ENCODE data around the gene CX3CL1. TPM values are rescaled to one million over a fixed set of nuclear protein-coding genes. Genes with fewer than 3 reads are reported as not detected.
"Not testable (repeated sequence)": the region's sequence is repeated elsewhere in the genome, so short reads cannot be mapped to it uniquely, and the experiment has no call there.

The CX3CL1 gene
- total and polyA plus RNA-seq, 2 donors (not counting 3 experiments of a cell fraction or from before 2014, with no cell fraction given) = 2.0 to 2.3 TPM

DNA sequence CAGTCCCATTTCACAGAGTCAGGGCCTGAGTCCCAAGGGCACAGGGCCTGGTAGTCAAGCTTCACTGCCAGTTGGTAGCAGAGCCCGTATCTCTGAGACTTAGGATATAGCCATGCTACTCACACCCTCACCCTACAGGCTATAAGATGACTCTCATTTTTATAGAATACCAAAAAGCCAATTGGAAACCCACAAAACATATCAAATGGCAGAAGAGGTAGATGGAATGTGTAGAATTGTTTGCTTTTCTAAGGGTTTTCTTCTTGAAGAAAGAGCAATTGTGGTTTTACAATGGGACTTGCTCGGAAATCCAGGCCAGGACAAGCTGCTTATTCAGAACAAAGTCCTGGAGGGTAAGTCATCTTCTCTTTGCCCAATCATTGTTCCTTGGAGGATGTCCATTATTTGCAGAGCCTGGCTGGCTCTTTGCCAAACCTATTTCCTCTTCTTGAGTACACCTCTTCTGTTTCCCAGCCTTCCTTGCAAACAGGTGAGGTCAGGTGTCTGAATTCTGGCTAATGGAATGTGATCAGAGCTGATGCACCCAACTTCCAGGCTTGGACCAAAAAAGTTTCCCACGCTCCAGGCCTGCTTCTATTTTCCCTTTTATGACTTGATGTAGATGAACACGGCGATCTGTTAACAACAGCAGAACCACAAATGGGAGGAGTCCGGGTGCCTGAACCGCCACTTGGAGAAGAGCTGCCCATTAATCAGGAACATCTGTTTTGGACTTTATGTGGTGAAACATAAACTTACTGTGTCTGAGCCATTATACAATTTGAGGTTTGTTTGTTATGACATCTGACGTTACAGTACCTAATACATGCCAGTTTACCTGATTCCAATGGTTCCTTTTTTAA is 30.6 kb upstream of the CX3CL1 start:
- no peak overlapping the region for H3K9ac ChIP-seq (replicated peaks; ENCODE audit: extremely low read depth, insufficient read depth, low read length)
- no peaks in the 10 kb centered on the region for H3K9me3 ChIP-seq (replicated peaks; ENCODE audit: control insufficient read depth, insufficient read depth, low read length)
- peaks cover 0 to 3% of the 10 kb centered on the region in 2 experiments for H3K27me3 ChIP-seq (ENCODE audit: control insufficient read depth in 2 of 2, insufficient read depth in 2 of 2, low read length in 2 of 2)
- POLR2A ChIA-PET = no interaction called here
- no peaks in the 10 kb centered on the region for H3K9me1 ChIP-seq (replicated peaks; ENCODE audit: control insufficient read depth, extremely low read depth, insufficient read depth, low read length)
- no peak for TF ChIP-seq POLR2AphosphoS5 (IDR thresholded peaks at IDR 0.05; ENCODE audit: insufficient read depth, low read depth, low read length)
- TF ChIP-seq, protein P1, sequence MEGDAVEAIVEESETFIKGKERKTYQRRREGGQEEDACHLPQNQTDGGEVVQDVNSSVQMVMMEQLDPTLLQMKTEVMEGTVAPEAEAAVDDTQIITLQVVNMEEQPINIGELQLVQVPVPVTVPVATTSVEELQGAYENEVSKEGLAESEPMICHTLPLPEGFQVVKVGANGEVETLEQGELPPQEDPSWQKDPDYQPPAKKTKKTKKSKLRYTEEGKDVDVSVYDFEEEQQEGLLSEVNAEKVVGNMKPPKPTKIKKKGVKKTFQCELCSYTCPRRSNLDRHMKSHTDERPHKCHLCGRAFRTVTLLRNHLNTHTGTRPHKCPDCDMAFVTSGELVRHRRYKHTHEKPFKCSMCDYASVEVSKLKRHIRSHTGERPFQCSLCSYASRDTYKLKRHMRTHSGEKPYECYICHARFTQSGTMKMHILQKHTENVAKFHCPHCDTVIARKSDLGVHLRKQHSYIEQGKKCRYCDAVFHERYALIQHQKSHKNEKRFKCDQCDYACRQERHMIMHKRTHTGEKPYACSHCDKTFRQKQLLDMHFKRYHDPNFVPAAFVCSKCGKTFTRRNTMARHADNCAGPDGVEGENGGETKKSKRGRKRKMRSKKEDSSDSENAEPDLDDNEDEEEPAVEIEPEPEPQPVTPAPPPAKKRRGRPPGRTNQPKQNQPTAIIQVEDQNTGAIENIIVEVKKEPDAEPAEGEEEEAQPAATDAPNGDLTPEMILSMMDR (IDR thresholded peaks at IDR 0.05; ENCODE audit: extremely low read depth in 1 of 2, insufficient read depth in 1 of 2, low read depth in 1 of 2, low read length in 2 of 2) = no peak
- TF ChIP-seq MYC (IDR thresholded peaks at IDR 0.05; ENCODE audit: low read depth, low read length) = no peak
- no peak for TF ChIP-seq FOS (IDR thresholded peaks at IDR 0.05; ENCODE audit: borderline replicate concordance, insufficient read depth, low read length)
- TF ChIP-seq GATA2 (IDR thresholded peaks at IDR 0.05; ENCODE audit: insufficient read depth, insufficient read length, low read depth, low read length) = no peak
- TF ChIP-seq, protein P2, sequence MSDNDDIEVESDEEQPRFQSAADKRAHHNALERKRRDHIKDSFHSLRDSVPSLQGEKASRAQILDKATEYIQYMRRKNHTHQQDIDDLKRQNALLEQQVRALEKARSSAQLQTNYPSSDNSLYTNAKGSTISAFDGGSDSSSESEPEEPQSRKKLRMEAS (IDR thresholded peaks at IDR 0.05; ENCODE audit: insufficient read depth, insufficient read length) = no peak
- TF ChIP-seq POLR2A (IDR thresholded peaks at IDR 0.05; ENCODE audit: low read depth, low read length) = no peak
- no peak for TF ChIP-seq JUN (IDR thresholded peaks at IDR 0.05; ENCODE audit: borderline replicate concordance, insufficient read depth, insufficient read length, low read depth)
- no peak for TF ChIP-seq EZH2 (IDR thresholded peaks at IDR 0.05; ENCODE audit: borderline replicate concordance, low read depth, low read length, severe bottlenecking)
- no peak overlapping the region for H3K4me3 ChIP-seq (replicated peaks in 1 of 3; ENCODE audit: insufficient read depth in 1 of 3, low read depth in 1 of 3, low read length in 3 of 3)
- no peaks in the 10 kb centered on the region for H3K36me3 ChIP-seq (ENCODE audit: control insufficient read depth in 2 of 2, extremely low read depth in 1 of 2, insufficient read depth in 2 of 2, low read length in 2 of 2)
- dilution Hi-C loops (cut with MboI; ENCODE audit: extremely low pct_ligation_motif_present, low sequenced_read_pairs) (no loop called here), intact Hi-C loops (cut with micrococcal nuclease) (no loop called here)
- CTCF ChIA-PET = interaction anchor here (0.6 to 1.6 kb wide), 4 partner anchors 21 to 996 kb away, joined by 3 to 4 read pairs (median 3); no protein-coding TSS in a partner anchor
- no peak overlapping the region for H3K27ac ChIP-seq (ENCODE audit: insufficient read depth, low read depth, low read length)
- DNase-seq (ENCODE audit: low read depth, low spot score) = no peak
- BruUV-seq (replicated peaks) = no TSS peak
- no peaks in the 10 kb centered on the region for H3K4me1 ChIP-seq (ENCODE audit: control insufficient read depth, extremely low read depth, insufficient read depth, low read length)
- no peak overlapping the region for H2AFZ ChIP-seq (ENCODE audit: low read depth, low read length)
- FAIRE-seq = no peak
- H3K4me2 ChIP-seq (ENCODE audit: insufficient read depth, low read length) = no peak overlapping the region
- no peaks in the 10 kb centered on the region for H3K79me2 ChIP-seq (ENCODE audit: control insufficient read depth, insufficient read depth, low read length)
- H4K20me1 ChIP-seq (replicated peaks; ENCODE audit: control insufficient read depth, extremely low read depth, insufficient read depth, low read length) = no peaks in the 10 kb centered on the region

DNA sequence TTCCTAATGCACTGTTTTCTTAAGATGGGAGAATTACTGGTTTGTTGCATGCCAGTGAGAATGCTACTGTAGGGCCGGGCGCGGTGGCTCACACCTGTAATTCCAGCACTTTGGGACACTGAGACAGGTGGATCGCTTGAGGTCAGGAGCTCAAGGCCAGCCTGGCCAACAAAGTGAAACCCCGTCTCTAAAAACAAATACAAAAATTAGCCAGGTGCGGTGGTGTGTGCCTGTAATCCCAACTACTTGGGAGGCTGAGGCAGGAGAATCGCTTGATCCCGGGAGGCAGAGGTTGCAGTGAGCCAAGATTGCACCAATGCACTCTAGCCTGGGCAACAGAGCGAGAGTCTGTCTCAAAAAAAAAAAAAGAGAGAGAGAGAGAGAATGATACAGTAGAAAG is 29.7 kb upstream of the CX3CL1 start:
- H3K36me3 ChIP-seq (ENCODE audit: control insufficient read depth in 2 of 2, extremely low read depth in 1 of 2, insufficient read depth in 2 of 2, low read length in 2 of 2); H3K4me2 ChIP-seq (ENCODE audit: insufficient read depth, low read length); H2AFZ ChIP-seq (ENCODE audit: low read depth, low read length); H4K20me1 ChIP-seq (replicated peaks; ENCODE audit: control insufficient read depth, extremely low read depth, insufficient read depth, low read length); H3K79me2 ChIP-seq (ENCODE audit: control insufficient read depth, insufficient read depth, low read length); H3K4me3 ChIP-seq (replicated peaks in 1 of 3; ENCODE audit: insufficient read depth in 1 of 3, low read depth in 1 of 3, low read length in 3 of 3); H3K9me3 ChIP-seq (replicated peaks; ENCODE audit: control insufficient read depth, insufficient read depth, low read length); H3K9me1 ChIP-seq (replicated peaks; ENCODE audit: control insufficient read depth, extremely low read depth, insufficient read depth, low read length); H3K4me1 ChIP-seq (ENCODE audit: control insufficient read depth, extremely low read depth, insufficient read depth, low read length); H3K9ac ChIP-seq (replicated peaks; ENCODE audit: extremely low read depth, insufficient read depth, low read length); intact Hi-C loops (cut with micrococcal nuclease); BruUV-seq (replicated peaks); dilution Hi-C loops (cut with MboI; ENCODE audit: extremely low pct_ligation_motif_present, low sequenced_read_pairs); FAIRE-seq; H3K27me3 ChIP-seq (ENCODE audit: control insufficient read depth in 2 of 2, insufficient read depth in 2 of 2, low read length in 2 of 2); H3K27ac ChIP-seq (ENCODE audit: insufficient read depth, low read depth, low read length); DNase-seq (ENCODE audit: low read depth, low spot score): not testable (repeated sequence)
- ChIA-PET POLR2A (interaction anchor here (0.8 kb wide), 1 partner anchor 105 kb away, joined by 3 read pairs; the partner anchor contains the start of gene COQ9), CTCF (interaction anchor here (1.1 to 1.6 kb wide), 2 partner anchors 24 to 42 kb away, joined by 3 to 4 read pairs; no protein-coding TSS in a partner anchor)

Measured in endothelial cell of umbilical vein (primary cell).